HCT116 (cell line): Measurements from ENCODE around the gene IL5. TPM values are rescaled to one million over a fixed set of nuclear protein-coding genes. Genes with fewer than 3 reads are reported as not detected.
A peak's percentile ranks its signal among the peaks of the same experiment; 100 is the strongest.

Experiments used
- ATAC-seq: fragments of 200-7000 bp; cut with Tn5 transposase; 2 replicates; pipeline ENCODE4 v1.9.1; 2020; ENCODE audit warnings: mild to moderate bottlenecking, moderate library complexity
- BruUV-seq: library from RNA; stranded (reverse); fragments of 400-500 nt; replicated peaks from 2 replicates; lab custom pipeline; 2021; lab: Mats Ljungman, UMichigan
- CTCF ChIA-PET: fragments of 300-600 bp; sonication (Branson Sonifier 250); formaldehyde crosslinking; loops from one replicate; lab custom pipeline; 2021; ENCODE audit warnings: antibody characterized with exemption; lab: Charles Lee
- POLR2A ChIA-PET: fragments of 300-600, 350-600 bp; sonication (Branson Sonifier 250); formaldehyde crosslinking; loops from one replicate; lab custom pipeline; 2021; ENCODE audit warnings: antibody characterized with exemption; lab: Charles Lee
- RAD21 ChIA-PET, 2 experiments: fragments of 300-600 bp; sonication (Branson Sonifier 250); formaldehyde crosslinking; loops; one replicate each; lab custom pipeline; 2023; ENCODE audit warnings: low total read pairs in 2 of 2; ENCODE audit not compliant: uncharacterized antibody in 2 of 2, unreplicated experiment in 2 of 2, low non-redundant PET in 1 of 2; lab: Charles Lee
- DNase-seq: peaks from one replicate; pipeline ENCODE4 v3.0.0-alpha.2; 2010; ENCODE audit warnings: low read depth, low spot score
- H2AFZ ChIP-seq: fragments of 200-600 bp; shearing (Covaris generic), sonication (generic); 2 replicates; pipeline ENCODE4 v1.6.1; 2017; ENCODE audit warnings: low read depth, mixed run types, mixed read lengths, antibody characterized with exemption, low read length; ENCODE audit not compliant: poor library complexity, severe bottlenecking
- H3K27ac ChIP-seq: 2 replicates; pipeline ENCODE4 v1.5.1; 2012; ENCODE audit warnings: low read depth, low read length
- H3K27me3 ChIP-seq: fragments of 200-600 bp; sonication (generic); 2 replicates; pipeline ENCODE4 v1.6.1; 2016; ENCODE audit warnings: mixed run types, low read length, mixed read lengths; ENCODE audit not compliant: insufficient read depth
- H3K36me3 ChIP-seq, 2 experiments: fragments of 200-500 bp in 1 of 2; fragments of 200-600 bp in 1 of 2; sonication (Bioruptor generic) in 1 of 2; sonication (generic) in 1 of 2; 2 replicates each; pipeline versions ENCODE4 v1.5.1 to v1.6.1; 2014 to 2016; ENCODE audit warnings: low read length in 2 of 2, inconsistent platforms in 1 of 2, mixed read lengths in 1 of 2, mixed run types in 1 of 2; ENCODE audit not compliant: insufficient read depth in 2 of 2, control insufficient read depth in 1 of 2
- H3K4me1 ChIP-seq, 2 experiments: fragments of 200-600 bp in 1 of 2; sonication (generic) in 1 of 2; 2 replicates each; pipeline versions ENCODE4 v1.5.1 to v1.6.1; 2012 to 2017; ENCODE audit warnings: low read length in 2 of 2, inconsistent platforms in 1 of 2, mild to moderate bottlenecking in 1 of 2, mixed read lengths in 1 of 2, mixed run types in 1 of 2, moderate library complexity in 1 of 2; ENCODE audit not compliant: insufficient read depth in 2 of 2, control insufficient read depth in 1 of 2
- H3K4me2 ChIP-seq: fragments of 200-600 bp; sonication (generic); 2 replicates; pipeline ENCODE4 v1.6.1; 2017; ENCODE audit warnings: mixed run types, low read length, mixed read lengths
- H3K4me3 ChIP-seq, 2 experiments: fragments of 200-600 bp in 1 of 2; sonication (generic) in 1 of 2; replicated peaks in 1 of 2; 2 replicates each; pipeline ENCODE4 v1.5.1; 2011 to 2016; ENCODE audit warnings: low read length in 2 of 2, control low read depth in 1 of 2, low read depth in 1 of 2, mild to moderate bottlenecking in 1 of 2, mixed read lengths in 1 of 2, mixed run types in 1 of 2
- H3K79me2 ChIP-seq: fragments of 200-600 bp; sonication (generic); 2 replicates; pipeline ENCODE4 v1.6.1; 2017; ENCODE audit warnings: mild to moderate bottlenecking, mixed run types, low read length, moderate library complexity, mixed read lengths; ENCODE audit not compliant: insufficient read depth
- H3K9ac ChIP-seq: fragments of 200-600 bp; sonication (generic); 2 replicates; pipeline ENCODE4 v1.6.1; 2016; ENCODE audit warnings: low read length, mixed read lengths
- H3K9me2 ChIP-seq: fragments of 200-600 bp; sonication (generic), shearing (Covaris generic); 2 replicates; pipeline ENCODE4 v1.6.1; 2017; ENCODE audit warnings: mixed run types, mild to moderate bottlenecking, moderate library complexity; ENCODE audit not compliant: insufficient read depth
- H3K9me3 ChIP-seq, 2 experiments: fragments of 200-500 bp in 1 of 2; fragments of 200-600 bp in 1 of 2; sonication (Bioruptor generic) in 1 of 2; sonication (generic) in 1 of 2; 2 replicates each; pipeline ENCODE4 v1.6.1; 2014 to 2017; ENCODE audit warnings: low read length in 2 of 2, mixed read lengths in 2 of 2, inconsistent platforms in 1 of 2, low read depth in 1 of 2, mild to moderate bottlenecking in 1 of 2, mixed run types in 1 of 2, moderate library complexity in 1 of 2; ENCODE audit not compliant: control insufficient read depth in 1 of 2, insufficient read depth in 1 of 2
- H4K20me1 ChIP-seq: fragments of 200-600 bp; sonication (generic), shearing (Covaris generic); 2 replicates; pipeline ENCODE4 v1.6.1; 2017; ENCODE audit warnings: mixed run types, mild to moderate bottlenecking, moderate library complexity; ENCODE audit not compliant: insufficient read depth
- CEBPB ChIP-seq: IDR thresholded peaks from 2 replicates; pipeline ENCODE4 v1.6.1; 2012; ENCODE audit warnings: low read depth
- EZH2phosphoT487 ChIP-seq: fragments of 200-600 bp; IDR thresholded peaks from 2 replicates; pipeline ENCODE4 v1.6.1; 2018; ENCODE audit warnings: antibody characterized with exemption, borderline replicate concordance
- JUND ChIP-seq: IDR thresholded peaks from 2 replicates; pipeline ENCODE4 v1.6.1; 2012
- POLR2AphosphoS5 ChIP-seq: IDR thresholded peaks from 2 replicates; pipeline ENCODE4 v1.6.1; 2011; ENCODE audit warnings: mild to moderate bottlenecking, low read depth, low read length, moderate library complexity
- RAD21 ChIP-seq: IDR thresholded peaks from 2 replicates; pipeline ENCODE4 v1.6.1; 2012; ENCODE audit warnings: low read depth, mild to moderate bottlenecking
- TCF7L2 ChIP-seq: IDR thresholded peaks from 2 replicates; pipeline ENCODE4 v1.7.0; 2011; ENCODE audit warnings: borderline replicate concordance, inconsistent platforms; ENCODE audit not compliant: insufficient read depth, insufficient read length; ENCODE audit errors: extremely low read depth
- YY1 ChIP-seq: IDR thresholded peaks from 2 replicates; pipeline ENCODE4 v1.6.1; 2011; ENCODE audit warnings: low read length, low read depth, moderate library complexity, mild to moderate bottlenecking; ENCODE audit not compliant: insufficient replicate concordance; ENCODE audit errors: extremely low read depth
- ZNF274 ChIP-seq: fragments of 200-500 bp; sonication (Bioruptor generic); IDR thresholded peaks from 2 replicates; pipeline ENCODE4 v1.6.1; 2014; ENCODE audit warnings: mild to moderate bottlenecking, low read depth, low read length, inconsistent platforms
- intact Hi-C: fragments of 100-400 bp; cut with micrococcal nuclease; formaldehyde crosslinking; loops from 2 replicates; pipeline ENCODE4 v1.10.0; 2022
- total RNA-seq: library from RNA; stranded (reverse); gene quantifications from one replicate; pipeline ENCODE4 v1.2.1, GENCODE V29; 2021; ENCODE audit not compliant: unreplicated experiment
- TF ChIP-seq, protein P1 (sequence below): IDR thresholded peaks from 2 replicates; pipeline ENCODE4 v1.6.1; 2012; ENCODE audit warnings: low read depth
- TF ChIP-seq, protein P2 (sequence below), 3 experiments: fragments of 200-600 bp in 1 of 3; sonication (generic) in 1 of 3; IDR thresholded peaks in 2 of 3; conservative IDR thresholded peaks in 1 of 3; 2 replicates each; pipeline ENCODE4 v1.5.1; 2012 to 2017; ENCODE audit warnings: low read depth in 2 of 3, low read length in 2 of 3, antibody characterized with exemption in 1 of 3, borderline replicate concordance in 1 of 3, control low read depth in 1 of 3, mild to moderate bottlenecking in 1 of 3, mixed read lengths in 1 of 3, mixed run types in 1 of 3, moderate library complexity in 1 of 3; ENCODE audit not compliant: insufficient read depth in 1 of 3
- TF ChIP-seq, protein P3 (sequence below): IDR thresholded peaks from 2 replicates; pipeline ENCODE4 v1.6.1; 2011; ENCODE audit warnings: mild to moderate bottlenecking, low read length, moderate library complexity; ENCODE audit not compliant: insufficient replicate concordance; ENCODE audit errors: extremely low read depth
- TF ChIP-seq, protein P4 (sequence below): IDR thresholded peaks from 2 replicates; pipeline ENCODE4 v1.6.1; 2012

The IL5 gene
- total RNA-seq, 1 experiment from 2014 or later: not detected

DNA sequence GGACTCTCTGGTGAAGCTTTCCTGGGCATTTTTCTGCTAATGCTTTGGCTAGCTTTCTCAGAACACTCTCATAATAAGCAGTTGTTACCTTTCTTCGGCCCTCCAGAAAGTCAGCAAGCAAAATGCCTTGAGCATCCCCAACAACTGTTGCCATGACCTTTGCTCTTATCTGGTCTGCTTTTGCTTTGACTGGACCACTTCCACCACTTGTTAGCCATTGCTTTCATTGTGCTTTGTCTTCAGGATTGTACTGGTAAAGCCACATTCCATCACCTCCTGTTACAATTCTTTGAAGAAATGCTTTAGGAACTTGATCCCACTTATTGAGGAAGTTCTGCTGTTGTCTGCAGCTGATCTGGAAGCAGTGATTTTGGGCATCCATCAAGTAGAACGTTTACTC, 49.2 kb upstream of the IL5 start (continued):
- TF ChIP-seq, protein P1, sequence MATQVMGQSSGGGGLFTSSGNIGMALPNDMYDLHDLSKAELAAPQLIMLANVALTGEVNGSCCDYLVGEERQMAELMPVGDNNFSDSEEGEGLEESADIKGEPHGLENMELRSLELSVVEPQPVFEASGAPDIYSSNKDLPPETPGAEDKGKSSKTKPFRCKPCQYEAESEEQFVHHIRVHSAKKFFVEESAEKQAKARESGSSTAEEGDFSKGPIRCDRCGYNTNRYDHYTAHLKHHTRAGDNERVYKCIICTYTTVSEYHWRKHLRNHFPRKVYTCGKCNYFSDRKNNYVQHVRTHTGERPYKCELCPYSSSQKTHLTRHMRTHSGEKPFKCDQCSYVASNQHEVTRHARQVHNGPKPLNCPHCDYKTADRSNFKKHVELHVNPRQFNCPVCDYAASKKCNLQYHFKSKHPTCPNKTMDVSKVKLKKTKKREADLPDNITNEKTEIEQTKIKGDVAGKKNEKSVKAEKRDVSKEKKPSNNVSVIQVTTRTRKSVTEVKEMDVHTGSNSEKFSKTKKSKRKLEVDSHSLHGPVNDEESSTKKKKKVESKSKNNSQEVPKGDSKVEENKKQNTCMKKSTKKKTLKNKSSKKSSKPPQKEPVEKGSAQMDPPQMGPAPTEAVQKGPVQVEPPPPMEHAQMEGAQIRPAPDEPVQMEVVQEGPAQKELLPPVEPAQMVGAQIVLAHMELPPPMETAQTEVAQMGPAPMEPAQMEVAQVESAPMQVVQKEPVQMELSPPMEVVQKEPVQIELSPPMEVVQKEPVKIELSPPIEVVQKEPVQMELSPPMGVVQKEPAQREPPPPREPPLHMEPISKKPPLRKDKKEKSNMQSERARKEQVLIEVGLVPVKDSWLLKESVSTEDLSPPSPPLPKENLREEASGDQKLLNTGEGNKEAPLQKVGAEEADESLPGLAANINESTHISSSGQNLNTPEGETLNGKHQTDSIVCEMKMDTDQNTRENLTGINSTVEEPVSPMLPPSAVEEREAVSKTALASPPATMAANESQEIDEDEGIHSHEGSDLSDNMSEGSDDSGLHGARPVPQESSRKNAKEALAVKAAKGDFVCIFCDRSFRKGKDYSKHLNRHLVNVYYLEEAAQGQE: no peak
- TF ChIP-seq CEBPB: no peak
- TF ChIP-seq POLR2AphosphoS5: no peak
- TF ChIP-seq ZNF274: no peak
- no peak for TF ChIP-seq YY1
- TF ChIP-seq, all 23 proteins: peak for 0

DNA sequence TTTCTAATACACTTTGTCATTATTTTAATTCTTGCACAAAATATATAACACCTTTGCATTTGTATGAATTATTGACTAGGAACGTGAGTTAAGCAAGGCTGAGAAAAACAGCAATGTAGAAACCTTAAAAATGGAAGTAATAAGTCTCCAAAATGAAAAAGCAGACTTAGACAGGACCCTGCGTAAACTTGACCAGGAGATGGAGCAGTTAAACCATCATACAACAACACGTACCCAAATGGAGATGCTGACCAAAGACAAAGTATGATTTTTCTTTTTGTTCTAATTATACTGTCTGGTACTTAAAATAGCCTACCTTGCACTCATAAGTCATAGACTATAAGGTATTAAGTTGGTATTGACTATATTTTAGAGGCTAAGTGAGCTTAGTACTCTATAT, 47.8 kb upstream of the IL5 start:
- no TSS peak for BruUV-seq
- H2AFZ ChIP-seq: no peak overlapping the region
- ChIA-PET CTCF (interaction anchor here (0.7 kb wide), 1 partner anchor 229 kb away, joined by 3 read pairs; no protein-coding TSS in a partner anchor), POLR2A (no interaction called here), RAD21 (interaction anchor here in 1 of 2 experiments (0.8 kb wide), 1 partner anchor 229 kb away, joined by 3 read pairs; no protein-coding TSS in a partner anchor)
- peaks cover 33 to 37% of the 10 kb centered on the region in 2 experiments for H3K36me3 ChIP-seq
- H3K79me2 ChIP-seq: peaks cover 2% of the 10 kb centered on the region; the same call in 1 of the 2 replicates
- H3K27me3 ChIP-seq: no peaks in the 10 kb centered on the region
- no peaks in the 10 kb centered on the region for H3K9me2 ChIP-seq
- no peak overlapping the region for H3K4me2 ChIP-seq
- DNase-seq (peak; percentile 3), ATAC-seq (no peak)
- H3K9ac ChIP-seq: no peak overlapping the region
- no peak overlapping the region for H3K27ac ChIP-seq
- TF ChIP-seq JUND (no peak), TCF7L2 (no peak), EZH2phosphoT487 (no peak), RAD21 (peak; percentile 34), CEBPB (no peak)
- TF ChIP-seq, protein P2, sequence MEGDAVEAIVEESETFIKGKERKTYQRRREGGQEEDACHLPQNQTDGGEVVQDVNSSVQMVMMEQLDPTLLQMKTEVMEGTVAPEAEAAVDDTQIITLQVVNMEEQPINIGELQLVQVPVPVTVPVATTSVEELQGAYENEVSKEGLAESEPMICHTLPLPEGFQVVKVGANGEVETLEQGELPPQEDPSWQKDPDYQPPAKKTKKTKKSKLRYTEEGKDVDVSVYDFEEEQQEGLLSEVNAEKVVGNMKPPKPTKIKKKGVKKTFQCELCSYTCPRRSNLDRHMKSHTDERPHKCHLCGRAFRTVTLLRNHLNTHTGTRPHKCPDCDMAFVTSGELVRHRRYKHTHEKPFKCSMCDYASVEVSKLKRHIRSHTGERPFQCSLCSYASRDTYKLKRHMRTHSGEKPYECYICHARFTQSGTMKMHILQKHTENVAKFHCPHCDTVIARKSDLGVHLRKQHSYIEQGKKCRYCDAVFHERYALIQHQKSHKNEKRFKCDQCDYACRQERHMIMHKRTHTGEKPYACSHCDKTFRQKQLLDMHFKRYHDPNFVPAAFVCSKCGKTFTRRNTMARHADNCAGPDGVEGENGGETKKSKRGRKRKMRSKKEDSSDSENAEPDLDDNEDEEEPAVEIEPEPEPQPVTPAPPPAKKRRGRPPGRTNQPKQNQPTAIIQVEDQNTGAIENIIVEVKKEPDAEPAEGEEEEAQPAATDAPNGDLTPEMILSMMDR (IDR thresholded peaks at IDR 0.05 in 2 of 3, conservative IDR thresholded peaks at IDR 0.05 in 1 of 3; ENCODE audit: borderline replicate concordance in 1 of 3, insufficient read depth in 1 of 3, low read depth in 2 of 3, low read length in 2 of 3): peak in 1 of 3 experiments; percentile 25; a peak in 1 of 6 replicates
- TF ChIP-seq, protein P3, sequence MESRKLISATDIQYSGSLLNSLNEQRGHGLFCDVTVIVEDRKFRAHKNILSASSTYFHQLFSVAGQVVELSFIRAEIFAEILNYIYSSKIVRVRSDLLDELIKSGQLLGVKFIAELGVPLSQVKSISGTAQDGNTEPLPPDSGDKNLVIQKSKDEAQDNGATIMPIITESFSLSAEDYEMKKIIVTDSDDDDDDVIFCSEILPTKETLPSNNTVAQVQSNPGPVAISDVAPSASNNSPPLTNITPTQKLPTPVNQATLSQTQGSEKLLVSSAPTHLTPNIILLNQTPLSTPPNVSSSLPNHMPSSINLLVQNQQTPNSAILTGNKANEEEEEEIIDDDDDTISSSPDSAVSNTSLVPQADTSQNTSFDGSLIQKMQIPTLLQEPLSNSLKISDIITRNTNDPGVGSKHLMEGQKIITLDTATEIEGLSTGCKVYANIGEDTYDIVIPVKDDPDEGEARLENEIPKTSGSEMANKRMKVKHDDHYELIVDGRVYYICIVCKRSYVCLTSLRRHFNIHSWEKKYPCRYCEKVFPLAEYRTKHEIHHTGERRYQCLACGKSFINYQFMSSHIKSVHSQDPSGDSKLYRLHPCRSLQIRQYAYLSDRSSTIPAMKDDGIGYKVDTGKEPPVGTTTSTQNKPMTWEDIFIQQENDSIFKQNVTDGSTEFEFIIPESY: no peak
- TF ChIP-seq, protein P4, sequence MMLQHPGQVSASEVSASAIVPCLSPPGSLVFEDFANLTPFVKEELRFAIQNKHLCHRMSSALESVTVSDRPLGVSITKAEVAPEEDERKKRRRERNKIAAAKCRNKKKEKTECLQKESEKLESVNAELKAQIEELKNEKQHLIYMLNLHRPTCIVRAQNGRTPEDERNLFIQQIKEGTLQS: no peak
- no peaks in the 10 kb centered on the region for H3K9me3 ChIP-seq
- H3K4me3 ChIP-seq: no peak overlapping the region
- no peaks in the 10 kb centered on the region for H3K4me1 ChIP-seq
- intact Hi-C loops: loop anchor here (1.0 kb wide), 1 partner anchor 229 kb away; no protein-coding TSS in a partner anchor
- no peaks in the 10 kb centered on the region for H4K20me1 ChIP-seq
